LNCaP clone FGC (cell line): Measurements from ENCODE around the gene PLRG1.

ENCODE experiments used
- DNase-seq: peaks from one replicate; pipeline ENCODE4 v3.0.0-alpha.2; 2011; ENCODE audit warnings: low read depth
- H3K4me3 ChIP-seq: 2 replicates; pipeline ENCODE4 v1.5.1; 2011; ENCODE audit warnings: mild to moderate bottlenecking, low read depth, low read length, control low read depth
- CTCF ChIP-seq: IDR thresholded peaks from 2 replicates; pipeline ENCODE4 v1.5.1; 2012; ENCODE audit warnings: mild to moderate bottlenecking; ENCODE audit not compliant: control insufficient read depth, insufficient read depth; ENCODE audit errors: extremely low read depth

The PLRG1 gene

GRCh38 chr4:154545689-154546088, 4.5 kb downstream of the PLRG1 start:
- no peak for DNase-seq
- no peak for TF ChIP-seq CTCF
- H3K4me3 ChIP-seq, result no peak overlapping the region

GRCh38 chr4:154542271-154542879, 7.8 kb downstream of the PLRG1 start:
- H3K4me3 ChIP-seq, result no peak overlapping the region
- TF ChIP-seq CTCF, result no peak
- no peak for DNase-seq

GRCh38 chr4:154534296-154534695, 15.9 kb downstream of the PLRG1 start:
- H3K4me3 ChIP-seq, result no peak overlapping the region
- DNase-seq, result no peak

GRCh38 chr4:154529728-154530519, 20.3 kb downstream of the PLRG1 start:
- DNase-seq, result no peak
- TF ChIP-seq CTCF, result no peak
- H3K4me3 ChIP-seq, result no peak overlapping the region

More at GRCh38 chr4:154534296-154534695, 15.9 kb downstream of the PLRG1 start:
- TF ChIP-seq CTCF, result no peak

- no peak for TF ChIP-seq CTCF
- no peak overlapping the region for H3K4me3 ChIP-seq
- no peak for DNase-seq
Measured at GRCh38 chr4:154528869-154529268, 21.3 kb downstream of the PLRG1 start.

- no peak for TF ChIP-seq CTCF
- no peak for DNase-seq
- H3K4me3 ChIP-seq, result no peak overlapping the region
Measured at GRCh38 chr4:154527308-154527707, 22.9 kb downstream of the PLRG1 start.
